ENCODE data around the gene ATG2B. TPM values are rescaled to one million over a fixed set of nuclear protein-coding genes. Genes with fewer than 3 reads are reported as not detected.

Gene ATG2B
- total RNA-seq, 1 donor = 16.2 TPM

DNA sequence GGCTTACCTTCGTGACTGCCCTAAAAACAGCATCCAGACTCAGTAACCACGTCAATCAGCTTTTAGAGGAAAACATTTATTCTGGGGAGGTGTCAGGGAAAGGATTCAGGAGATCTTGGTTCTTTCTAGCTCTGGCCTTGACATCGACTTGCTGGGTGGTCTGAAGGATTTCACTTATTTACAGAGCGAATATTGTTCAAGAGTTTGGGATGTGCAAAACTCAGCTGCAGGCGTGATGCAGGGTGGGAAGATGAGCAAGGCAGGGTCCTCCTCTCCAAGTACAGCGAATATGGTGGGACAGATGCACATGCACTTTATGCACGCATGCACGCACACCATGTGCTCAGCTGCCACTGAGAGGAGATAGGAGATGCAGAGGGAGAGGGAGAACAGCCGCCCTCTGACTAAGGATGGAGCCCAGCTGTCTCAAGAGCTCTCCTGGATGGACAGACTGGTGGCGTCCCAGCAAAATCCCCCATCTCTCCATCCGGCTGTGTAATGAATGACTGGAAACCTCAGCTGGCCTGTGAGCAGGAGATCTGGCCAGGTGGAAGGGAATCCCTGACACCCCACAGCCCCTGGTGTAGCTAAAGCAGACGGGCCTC, 131.5 kb downstream of the ATG2B start:
- no peak for DNase-seq (ENCODE audit: low read depth in 2 of 3, low spot score in 2 of 3)

DNA sequence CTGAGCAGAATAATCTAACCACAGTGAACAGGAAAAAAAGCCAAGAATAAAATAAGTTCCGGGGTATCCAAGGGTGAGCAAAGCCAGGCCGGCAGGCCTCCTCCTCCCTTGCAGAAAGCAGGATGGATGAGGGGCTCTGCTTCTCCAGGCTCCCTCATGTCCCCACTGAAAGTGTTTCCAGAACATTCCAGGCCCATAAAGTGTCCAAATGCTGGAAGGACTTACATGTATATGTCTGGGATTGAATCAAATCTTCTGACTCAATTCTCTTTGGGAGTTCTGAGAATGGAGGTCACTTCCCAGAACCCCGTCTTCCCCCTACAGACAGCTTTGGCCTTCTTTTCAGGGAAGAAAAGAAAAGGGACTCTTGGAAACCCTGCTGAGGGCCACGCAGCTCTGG, 132.1 kb downstream of the ATG2B start:
- no peak for DNase-seq (ENCODE audit: low read depth in 2 of 3, low spot score in 2 of 3)

DNA sequence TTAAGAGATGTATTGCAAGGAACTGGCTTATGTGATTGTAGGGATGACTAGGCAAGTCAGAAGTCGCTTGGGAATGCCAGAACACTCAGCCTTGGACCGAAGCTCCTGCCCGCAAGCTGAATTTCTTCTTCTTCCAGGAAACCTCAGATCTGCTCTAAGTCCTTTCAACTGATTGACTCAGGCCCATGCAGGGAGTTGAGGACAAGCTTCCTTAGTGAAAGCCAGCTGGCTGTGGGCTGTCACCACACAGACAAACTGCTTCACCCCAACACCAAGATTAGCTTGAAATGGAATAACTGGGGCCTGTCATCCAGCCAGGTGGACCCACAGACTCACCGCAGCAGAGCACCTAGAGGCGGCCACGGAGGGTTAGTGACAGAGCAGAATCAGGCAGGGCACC, 133.8 kb downstream of the ATG2B start:
- DNase-seq (ENCODE audit: low read depth in 2 of 3, low spot score in 2 of 3) = no peak

Small RNAs within 50 kb of the gene (small RNA-seq; reads per million reads assigned to genes)
- gene RNU2-33P = 0.95 reads per million, percentile 29 among the genes with 10 or more reads in this experiment

Other genes with a start within 250 kb of the ATG2B start
- gene BDKRB2, start 158.5 kb downstream of the ATG2B start, total RNA-seq = under 0.01 TPM
- not detected for gene BDKRB1, start 107.1 kb downstream of the ATG2B start, total RNA-seq
- 8.6 TPM for gene GSKIP, start 185 bp upstream of the ATG2B start, total RNA-seq
- 1.3 TPM for gene AK7, start 28.8 kb upstream of the ATG2B start, total RNA-seq
- gene PAPOLA, start 139.0 kb upstream of the ATG2B start, total RNA-seq = 74.6 TPM

Measured in hematopoietic multipotent progenitor cell (in vitro differentiated cells).